Urinary bladder (tissue), 4 donors: ENCODE measurements around the gene SLC19A1. TPM values are rescaled to one million over a fixed set of nuclear protein-coding genes. Genes with fewer than 3 reads are reported as not detected.

Source experiments
- DNase-seq: peaks from one replicate; pipeline ENCODE4 v3.0.0-alpha.2; 2015; ENCODE audit errors: extremely low spot score
- H3K27ac ChIP-seq: one replicate; pipeline ENCODE4 v1.5.1; 2013; ENCODE audit warnings: low read depth, mild to moderate bottlenecking, moderate library complexity
- H3K36me3 ChIP-seq: one replicate; pipeline ENCODE4 v1.6.1; 2013; ENCODE audit warnings: mild to moderate bottlenecking, moderate library complexity; ENCODE audit not compliant: insufficient read depth
- H3K4me1 ChIP-seq: one replicate; pipeline ENCODE4 v1.6.1; 2013; ENCODE audit warnings: mild to moderate bottlenecking, moderate library complexity; ENCODE audit not compliant: insufficient read depth
- H3K4me3 ChIP-seq: one replicate; pipeline ENCODE4 v1.5.1; 2013; ENCODE audit warnings: low read depth, low read length
- WGBS: extraction: QIAGEN DNeasy Blood & Tissue Kit; methylation state at CpG from one replicate; pipeline ENCODE4 v1.1.7; 2013; 5-methylcytosine and 5-hydroxymethylcytosine counted together
- polyA plus RNA-seq: library from polyadenylated mRNA; stranded (reverse); fragments of 200-250 nt; gene quantifications from one replicate; pipeline ENCODE4 v1.2.3, GENCODE V29; 2013
- total RNA-seq: library from RNA; depleted of rRNA; stranded (reverse); fragments of >200 nt; gene quantifications from one replicate; pipeline ENCODE4 v1.2.3, GENCODE V29; 2014
- donor health status: healthy with polysubstance abuse.
- donor health status: healthy.

SLC19A1 gene
- total and polyA plus RNA-seq, 2 donors, result 4.2 to 7.5 TPM

DNA sequence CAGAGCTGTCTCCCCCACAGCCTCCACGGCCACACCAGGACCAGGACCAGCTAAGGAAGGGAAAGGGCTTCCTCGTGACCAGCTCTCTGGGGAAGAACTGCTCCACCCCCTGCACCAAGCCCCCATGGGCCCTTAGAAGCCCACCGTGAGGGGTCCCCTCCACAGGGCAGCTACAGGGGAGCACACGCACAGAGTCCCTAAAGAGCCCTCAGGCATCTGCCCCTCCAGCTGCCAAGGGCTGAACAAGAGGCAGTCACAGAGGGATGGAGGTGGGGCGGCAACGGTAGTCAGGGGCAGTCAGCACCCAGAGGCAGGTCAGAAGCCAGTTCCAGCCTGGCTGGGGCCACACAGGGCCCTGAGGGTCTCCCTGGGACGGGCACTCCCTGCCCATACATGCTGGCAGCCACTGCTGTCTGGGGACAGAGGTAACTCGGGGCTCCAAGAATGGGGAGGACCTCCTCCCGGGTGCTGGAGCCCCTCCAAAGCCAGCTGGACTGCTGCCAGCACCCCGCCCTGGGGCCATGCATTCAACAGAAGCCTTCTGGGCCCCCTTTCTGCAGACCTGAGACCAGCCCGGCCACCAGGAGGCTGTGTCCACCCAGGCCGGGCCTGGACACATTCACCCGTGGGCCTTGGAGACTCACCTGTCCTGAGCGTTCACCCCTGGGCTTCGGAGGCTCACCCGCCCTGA, 18.7 kb downstream of the SLC19A1 start:
- no peak overlapping the region for H3K27ac ChIP-seq
- no peaks in the 10 kb centered on the region for H3K4me1 ChIP-seq
- no peak overlapping the region for H3K4me3 ChIP-seq
- DNase-seq, result no peak
- no peaks in the 10 kb centered on the region for H3K36me3 ChIP-seq
- WGBS, result 82% methylated on average over 16 of the region's 16 CpGs

DNA sequence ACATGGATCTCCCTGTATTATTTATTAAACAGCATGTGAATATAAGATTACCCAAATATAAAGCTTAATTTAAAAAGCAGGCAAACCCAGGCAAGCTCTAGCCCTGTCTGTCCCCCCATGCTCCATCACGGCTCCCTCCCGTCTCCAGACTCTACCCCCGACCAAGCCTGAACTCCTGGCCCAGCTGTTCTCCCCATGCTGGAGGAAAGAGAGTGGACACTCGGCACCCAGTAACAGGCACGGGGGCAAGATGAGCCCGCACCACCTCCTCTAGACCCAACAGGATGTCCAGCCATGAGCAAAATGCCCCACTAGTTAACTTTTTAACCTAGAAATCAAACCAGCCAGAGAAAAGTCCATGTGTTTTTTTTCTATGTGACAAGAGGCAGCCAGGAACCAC, 19.3 kb downstream of the SLC19A1 start:
- H3K4me3 ChIP-seq, result no peak overlapping the region
- H3K36me3 ChIP-seq, result no peaks in the 10 kb centered on the region
- WGBS, result 81% methylated on average over 6 of the region's 6 CpGs
- DNase-seq, result no peak
- H3K27ac ChIP-seq, result no peak overlapping the region
- H3K4me1 ChIP-seq, result no peaks in the 10 kb centered on the region

DNA sequence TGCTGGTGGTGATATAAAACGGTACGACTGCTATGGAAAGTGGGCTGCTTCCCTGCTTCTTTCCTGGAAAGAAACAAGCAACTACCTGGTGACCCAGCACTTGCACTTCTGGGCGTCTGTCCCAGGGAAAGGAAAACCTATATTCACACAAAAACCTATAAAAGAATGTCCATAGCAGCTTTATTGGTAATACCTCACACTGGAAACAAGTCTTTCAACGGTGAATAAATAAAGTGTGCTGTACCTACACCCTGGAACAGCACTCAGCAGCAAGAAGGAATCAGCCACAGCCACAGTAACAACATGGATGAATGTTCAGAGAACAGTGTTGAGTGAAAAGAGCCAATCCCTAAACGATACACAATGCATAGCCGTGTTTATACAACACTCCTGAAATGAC, 19.9 kb downstream of the SLC19A1 start:
- Histone ChIP-seq H3K4me1 (no peaks in the 10 kb centered on the region), H3K4me3 (no peak overlapping the region), H3K27ac (no peak overlapping the region), H3K36me3 (no peaks in the 10 kb centered on the region)
- no peak for DNase-seq
- 96% methylated on average over 6 of the region's 6 CpGs for WGBS

DNA sequence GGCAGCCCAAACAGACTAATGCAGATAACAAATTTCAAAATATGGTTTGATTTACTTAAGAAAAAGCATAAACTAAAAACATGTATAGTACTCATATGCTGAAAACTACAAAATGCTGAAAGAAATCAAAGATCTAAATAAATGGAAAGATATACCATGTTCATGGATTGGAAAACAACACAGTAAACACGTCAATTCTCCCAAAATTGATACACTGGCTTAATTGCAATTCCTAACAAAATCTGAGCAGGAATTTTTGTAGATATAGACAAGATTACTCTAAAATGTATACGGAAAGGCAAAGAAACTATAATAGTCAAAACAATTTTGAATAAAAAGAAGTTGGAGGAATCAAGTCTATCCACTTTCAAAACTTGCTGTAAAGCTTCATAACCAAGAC, 21.0 kb downstream of the SLC19A1 start:
- 99% methylated on average over 2 of the region's 2 CpGs for WGBS
- H3K27ac ChIP-seq, result no peak overlapping the region
- no peak overlapping the region for H3K4me3 ChIP-seq

DNA sequence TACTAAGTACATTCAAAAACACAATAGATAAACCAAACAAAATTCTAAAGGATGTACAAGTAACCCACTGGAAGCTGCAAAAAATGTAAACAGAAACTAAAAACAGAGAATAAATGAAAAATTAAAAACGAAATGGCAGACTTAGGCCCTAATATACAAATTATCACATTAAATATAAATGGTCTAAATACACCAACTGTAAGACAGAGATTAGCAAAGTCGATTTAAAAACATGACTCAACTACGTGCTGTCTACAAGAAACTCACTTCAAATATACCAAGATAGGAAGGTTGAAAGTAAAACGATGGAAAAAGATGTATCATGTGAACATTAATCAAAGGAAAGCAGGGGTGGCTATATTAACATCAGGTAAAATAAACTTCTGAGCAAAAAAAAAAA, 23.1 kb downstream of the SLC19A1 start:
- 91% methylated on average over 4 of the region's 4 CpGs for WGBS
- Histone ChIP-seq H3K4me3 (no peak overlapping the region), H3K4me1 (no peaks in the 10 kb centered on the region), H3K36me3 (no peaks in the 10 kb centered on the region), H3K27ac (no peak overlapping the region)
- DNase-seq, result no peak

More for the DNA sequence above, 21.0 kb downstream of the SLC19A1 start:
- H3K36me3 ChIP-seq, result no peaks in the 10 kb centered on the region
- H3K4me1 ChIP-seq, result no peaks in the 10 kb centered on the region
- DNase-seq, result no peak

DNA sequence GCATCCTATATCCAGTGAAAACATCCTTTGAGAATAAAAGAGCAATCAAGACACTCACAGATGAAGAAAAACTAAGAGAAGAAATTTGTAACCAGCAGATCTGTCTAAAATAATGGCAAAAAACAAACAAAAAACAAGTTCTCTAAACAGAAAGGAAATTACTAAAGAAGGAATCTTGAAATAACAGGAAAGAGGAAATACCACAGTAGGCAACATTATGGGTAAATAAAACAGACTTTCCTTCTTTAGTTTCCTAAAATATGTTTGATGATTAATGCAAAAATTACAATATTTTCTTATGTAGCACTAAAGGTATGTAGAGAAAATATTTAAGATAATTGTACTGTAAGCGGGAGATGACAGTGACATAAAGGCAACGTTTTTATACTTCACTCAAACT, 23.5 kb downstream of the SLC19A1 start:
- no peak for DNase-seq
- H3K4me1 ChIP-seq, result no peaks in the 10 kb centered on the region
- WGBS, result 89% methylated on average over 2 of the region's 2 CpGs
- no peak overlapping the region for H3K27ac ChIP-seq
- H3K4me3 ChIP-seq, result no peak overlapping the region
- H3K36me3 ChIP-seq, result no peaks in the 10 kb centered on the region

DNA sequence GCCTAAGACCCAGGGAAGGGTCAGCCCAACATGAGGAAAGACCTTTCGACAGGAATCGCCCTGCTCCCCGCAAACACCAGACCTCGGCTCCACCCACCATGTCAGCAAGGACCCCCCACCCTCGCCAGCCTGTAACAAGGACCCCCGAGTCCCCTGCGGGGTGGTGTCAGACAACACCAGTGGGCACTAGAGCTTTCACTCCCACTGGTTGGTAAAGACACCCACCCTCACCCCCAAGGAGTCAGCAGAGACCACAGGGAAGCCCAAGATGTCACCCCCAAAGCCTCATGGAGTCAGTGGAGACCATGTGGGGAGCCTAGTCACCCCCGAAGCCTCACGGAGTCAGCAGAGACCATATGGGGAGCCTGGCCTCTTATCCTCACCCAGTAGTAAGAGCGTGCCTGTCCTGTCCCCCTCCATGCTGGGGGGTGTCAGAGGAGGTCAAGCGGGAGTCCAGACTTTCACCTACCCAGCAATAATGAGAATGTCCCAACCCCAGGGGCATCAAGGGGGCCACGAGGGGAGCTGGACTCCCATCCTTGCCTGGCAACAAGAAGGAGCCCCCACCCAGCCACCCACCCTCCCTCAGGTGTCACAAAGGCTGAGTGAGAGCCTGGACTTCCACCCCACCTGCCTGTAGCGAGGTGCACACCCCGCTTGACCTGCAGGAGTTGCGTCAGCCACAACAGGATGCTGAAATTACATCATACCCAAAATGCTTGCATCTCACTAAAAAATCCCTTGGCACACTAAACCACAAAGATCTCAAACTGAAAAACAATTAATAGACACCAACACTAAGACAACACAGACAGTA, 24.8 kb downstream of the SLC19A1 start:
- no peak overlapping the region for H3K4me3 ChIP-seq
- no peaks in the 10 kb centered on the region for H3K4me1 ChIP-seq
- H3K27ac ChIP-seq, result no peak overlapping the region
- no peak for DNase-seq
- WGBS, result 93% methylated on average over 15 of the region's 15 CpGs
- H3K36me3 ChIP-seq, result no peaks in the 10 kb centered on the region

DNA sequence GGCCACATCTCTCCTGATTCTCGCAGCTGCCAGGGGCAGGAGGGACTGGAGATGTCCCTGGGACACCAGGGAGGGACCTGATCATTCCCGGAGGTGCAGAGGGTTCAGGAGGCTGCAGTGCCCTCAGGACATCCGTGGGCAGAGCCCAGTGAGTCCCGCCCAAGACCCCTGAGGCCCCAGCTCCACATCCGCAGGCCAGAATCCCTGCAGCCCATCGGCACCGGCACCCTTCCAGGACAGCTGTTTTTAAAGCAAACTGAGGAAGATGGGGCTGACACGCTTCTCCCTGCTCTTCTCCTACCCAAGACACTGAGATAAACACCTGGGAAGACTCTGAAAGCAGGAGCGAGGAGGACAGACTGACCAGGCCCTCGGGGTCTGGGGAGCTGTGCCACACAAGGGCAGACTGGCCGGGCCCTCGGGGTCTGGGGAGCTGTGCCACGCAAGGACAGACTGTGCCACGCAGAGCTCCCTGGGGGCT, 25.5 kb downstream of the SLC19A1 start:
- H3K36me3 ChIP-seq, result no peaks in the 10 kb centered on the region
- H3K4me3 ChIP-seq, result no peak overlapping the region
- no peak for DNase-seq
- WGBS, result 95% methylated on average over 14 of the region's 14 CpGs
- no peak overlapping the region for H3K27ac ChIP-seq
- H3K4me1 ChIP-seq, result no peaks in the 10 kb centered on the region

DNA sequence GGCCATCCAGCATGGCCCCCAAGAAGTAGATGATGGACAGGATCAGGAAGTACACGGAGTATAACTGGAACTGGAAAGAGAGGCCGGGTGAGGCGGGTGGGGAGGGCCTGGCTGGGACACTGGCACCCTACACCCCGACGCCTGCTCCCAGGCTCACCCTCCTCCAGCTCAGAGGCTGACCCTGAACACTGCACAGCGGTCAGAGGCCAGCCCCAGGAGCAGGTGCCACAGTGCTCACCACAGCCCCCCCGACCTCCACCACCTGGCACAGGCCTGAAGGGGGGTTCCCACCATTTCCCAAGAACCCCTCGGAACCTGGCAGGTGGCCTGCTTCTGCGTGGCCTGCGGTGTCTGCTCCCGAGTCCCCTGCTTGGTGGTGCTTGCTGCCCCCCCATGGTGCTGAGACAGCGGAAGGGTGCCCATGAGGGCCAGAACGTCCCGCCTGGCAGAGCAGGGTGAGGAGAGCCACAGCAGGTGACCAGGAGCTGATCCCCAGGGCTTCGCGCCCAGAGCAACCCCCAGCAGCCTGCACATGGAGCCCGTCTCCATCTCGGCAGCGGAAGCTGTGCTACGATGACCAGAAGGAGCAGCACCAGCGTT, 26.1 kb downstream of the SLC19A1 start:
- WGBS, result 87% methylated on average over 21 of the region's 21 CpGs
- H3K36me3 ChIP-seq, result no peaks in the 10 kb centered on the region
- no peak overlapping the region for H3K4me3 ChIP-seq
- H3K27ac ChIP-seq, result no peak overlapping the region
- no peaks in the 10 kb centered on the region for H3K4me1 ChIP-seq
- no peak for DNase-seq

DNA sequence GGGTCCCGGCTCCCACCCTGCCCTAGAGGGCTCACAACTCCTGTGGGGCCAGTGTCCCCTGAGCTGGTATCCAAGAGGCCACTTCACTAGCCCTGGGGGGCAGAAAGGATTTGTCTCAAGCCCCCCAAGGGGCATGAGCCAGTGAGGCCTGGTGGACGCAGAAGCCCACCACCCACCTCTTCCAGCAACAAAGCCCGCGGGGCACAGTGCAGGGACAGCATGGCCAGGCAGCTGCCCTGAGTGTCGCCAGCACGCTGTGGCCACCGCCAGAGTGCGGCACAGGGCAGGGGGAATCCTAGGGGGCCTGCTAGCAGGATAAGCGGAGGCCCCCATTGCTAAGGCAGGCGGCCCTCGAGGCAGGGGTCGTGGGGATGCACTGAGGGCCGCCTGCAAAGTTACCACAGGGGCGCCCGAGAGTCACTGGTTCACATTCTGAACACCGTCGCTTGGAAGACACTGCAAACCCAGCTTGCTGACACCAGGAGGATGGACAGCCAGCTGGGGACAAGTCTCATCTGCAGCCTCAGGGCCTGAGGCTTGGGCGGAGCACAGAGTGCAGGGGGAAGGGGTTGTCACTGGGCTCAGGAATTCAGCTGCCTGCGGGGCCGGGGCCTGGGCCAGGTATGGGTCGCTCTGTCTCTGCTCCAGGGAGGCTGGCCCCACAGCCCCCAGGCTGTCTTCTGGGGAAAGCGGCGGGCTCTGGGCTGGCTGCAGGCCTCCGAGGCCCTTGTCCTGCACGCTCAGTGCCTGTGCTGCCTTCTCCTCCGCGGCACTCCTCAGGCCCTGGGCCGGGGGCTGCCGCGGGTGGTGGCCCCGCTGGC, 26.8 kb downstream of the SLC19A1 start:
- H3K36me3 ChIP-seq, result no peaks in the 10 kb centered on the region
- no peak for DNase-seq

DNA sequence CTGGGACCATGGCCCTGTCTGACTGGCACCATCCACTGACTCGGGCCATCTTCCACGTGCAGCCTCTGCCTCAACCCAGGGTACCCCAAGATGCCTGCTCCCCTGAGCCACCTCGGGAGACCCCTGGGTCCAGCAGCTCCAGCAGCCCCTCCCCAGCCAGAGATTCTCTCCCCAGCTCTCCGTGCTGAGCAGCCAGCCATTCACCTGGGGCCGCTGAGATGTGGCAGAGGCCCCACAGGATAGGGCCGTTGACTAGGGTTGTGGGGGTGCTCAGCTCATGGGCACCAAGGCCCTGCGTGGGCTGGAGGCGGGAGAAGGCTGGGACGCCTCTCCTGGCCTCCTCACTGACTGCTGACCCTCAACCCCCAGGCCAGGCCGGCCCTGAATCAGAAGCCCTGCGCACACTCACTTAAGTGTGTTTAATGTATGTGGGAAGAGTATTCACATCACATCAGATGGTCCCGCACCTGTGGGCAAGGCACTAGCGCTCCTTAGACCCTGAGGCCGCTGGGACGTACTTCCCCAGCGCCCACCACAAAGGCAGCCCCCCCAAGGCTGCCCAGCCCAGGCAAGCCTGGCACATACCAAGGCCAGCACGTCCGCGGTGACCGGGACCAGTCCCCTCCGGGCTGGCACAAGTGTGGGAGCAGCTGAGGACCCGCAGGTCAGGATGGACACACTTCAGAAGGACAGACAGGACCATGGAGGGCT, 27.8 kb downstream of the SLC19A1 start:
- Histone ChIP-seq H3K27ac (peak overlapping the region; percentile 60), H3K4me3 (no peak overlapping the region), H3K36me3 (no peaks in the 10 kb centered on the region), H3K4me1 (no peaks in the 10 kb centered on the region)
- no peak for DNase-seq
- WGBS, result 90% methylated on average over 22 of the region's 22 CpGs

More for the DNA sequence above, 26.8 kb downstream of the SLC19A1 start:
- Histone ChIP-seq H3K4me1 (no peaks in the 10 kb centered on the region), H3K27ac (no peak overlapping the region), H3K4me3 (no peak overlapping the region)
- 91% methylated on average over 31 of the region's 31 CpGs for WGBS

DNA sequence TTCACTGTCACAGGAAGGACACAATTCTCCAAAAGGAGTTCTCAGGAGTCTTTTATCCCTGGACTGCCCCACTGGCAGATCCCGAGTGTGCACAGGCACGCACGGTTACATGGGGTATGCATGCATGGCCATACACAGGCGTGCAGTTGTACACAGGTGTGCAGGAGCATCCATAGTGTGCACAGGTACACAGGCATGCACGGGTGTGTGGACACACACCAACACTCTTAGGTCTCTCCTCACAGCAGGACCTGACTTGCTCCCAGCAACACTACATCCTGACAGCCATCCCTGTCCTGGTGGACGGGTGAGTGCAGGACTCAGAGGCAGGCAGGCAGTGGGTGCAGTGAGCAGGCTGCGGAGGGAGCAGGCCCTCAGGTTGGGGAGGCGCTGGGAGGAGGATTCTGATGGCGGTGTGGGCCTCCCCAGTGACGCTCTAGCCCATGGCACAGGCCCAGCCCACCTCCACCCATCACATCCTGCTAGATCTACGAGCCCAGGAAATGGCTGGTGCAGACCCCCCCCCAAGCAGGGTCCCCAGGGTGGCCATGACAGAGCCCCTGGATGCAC, 28.4 kb downstream of the SLC19A1 start:
- Histone ChIP-seq H3K4me1 (no peaks in the 10 kb centered on the region), H3K27ac (peak overlapping the region; percentile 60), H3K4me3 (no peak overlapping the region), H3K36me3 (no peaks in the 10 kb centered on the region)
- WGBS, result 86% methylated on average over 11 of the region's 11 CpGs
- no peak for DNase-seq
